GM19397 (cell line): ENCODE measurements around the gene PAFAH1B1.
"Not testable (repeated sequence)": the region's sequence is repeated elsewhere in the genome, so short reads cannot be mapped to it uniquely, and the experiment has no call there.

Experiments used
- ATAC-seq: cut with Tn5 transposase; IDR thresholded peaks from one replicate; pipeline ENCODE4 v1.9.1; 2021; ENCODE audit warnings: mild to moderate bottlenecking, moderate library complexity; ENCODE audit not compliant: unreplicated experiment

The PAFAH1B1 gene

DNA sequence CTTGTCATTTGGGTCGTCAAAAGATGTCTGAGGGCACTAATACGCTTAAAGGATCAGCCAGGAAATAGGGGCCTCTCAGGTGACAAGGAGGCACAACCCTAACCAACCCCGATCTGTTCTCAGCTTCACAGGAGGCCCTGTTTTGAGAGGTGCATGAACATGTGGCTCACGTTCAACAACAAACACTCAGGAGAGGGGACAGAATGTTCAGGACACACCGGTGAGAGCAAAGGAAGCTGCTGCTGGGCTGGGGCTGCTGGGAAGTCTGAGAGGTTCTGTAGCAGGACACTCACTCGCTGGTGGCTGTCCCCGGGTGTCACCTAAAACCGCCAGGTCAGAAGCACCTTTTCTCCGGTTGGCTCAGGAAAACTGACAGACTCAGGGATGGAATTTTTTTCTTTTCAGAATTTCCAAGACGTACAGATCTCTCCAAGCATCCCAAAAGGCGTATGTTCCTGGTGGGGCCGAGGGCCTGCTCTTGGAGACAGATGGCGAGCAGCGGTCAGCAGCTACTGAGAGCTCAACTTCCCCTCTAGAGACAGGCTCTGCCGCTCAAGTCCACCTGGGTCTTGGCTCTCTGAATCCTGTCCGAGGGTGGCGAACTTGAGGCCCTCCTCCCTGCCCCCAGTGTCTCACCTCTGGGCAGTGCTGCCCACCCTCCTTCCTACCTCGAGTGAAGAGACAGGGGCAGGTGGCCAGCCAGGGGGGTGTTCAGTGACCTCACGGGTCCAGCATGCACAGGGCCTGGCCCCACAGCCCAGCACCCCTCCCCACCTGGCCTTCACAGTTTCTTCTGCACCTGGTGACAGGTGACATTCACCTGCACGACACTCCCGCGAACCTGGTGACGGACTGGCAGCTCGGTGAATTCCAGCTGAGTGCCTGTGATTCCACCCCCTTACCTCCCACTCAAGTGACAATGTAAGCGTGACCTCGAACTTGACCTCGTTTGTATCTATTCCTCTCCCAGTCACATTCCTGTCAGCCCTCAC, 95.2 kb downstream of the PAFAH1B1 start:
- no peak for ATAC-seq

DNA sequence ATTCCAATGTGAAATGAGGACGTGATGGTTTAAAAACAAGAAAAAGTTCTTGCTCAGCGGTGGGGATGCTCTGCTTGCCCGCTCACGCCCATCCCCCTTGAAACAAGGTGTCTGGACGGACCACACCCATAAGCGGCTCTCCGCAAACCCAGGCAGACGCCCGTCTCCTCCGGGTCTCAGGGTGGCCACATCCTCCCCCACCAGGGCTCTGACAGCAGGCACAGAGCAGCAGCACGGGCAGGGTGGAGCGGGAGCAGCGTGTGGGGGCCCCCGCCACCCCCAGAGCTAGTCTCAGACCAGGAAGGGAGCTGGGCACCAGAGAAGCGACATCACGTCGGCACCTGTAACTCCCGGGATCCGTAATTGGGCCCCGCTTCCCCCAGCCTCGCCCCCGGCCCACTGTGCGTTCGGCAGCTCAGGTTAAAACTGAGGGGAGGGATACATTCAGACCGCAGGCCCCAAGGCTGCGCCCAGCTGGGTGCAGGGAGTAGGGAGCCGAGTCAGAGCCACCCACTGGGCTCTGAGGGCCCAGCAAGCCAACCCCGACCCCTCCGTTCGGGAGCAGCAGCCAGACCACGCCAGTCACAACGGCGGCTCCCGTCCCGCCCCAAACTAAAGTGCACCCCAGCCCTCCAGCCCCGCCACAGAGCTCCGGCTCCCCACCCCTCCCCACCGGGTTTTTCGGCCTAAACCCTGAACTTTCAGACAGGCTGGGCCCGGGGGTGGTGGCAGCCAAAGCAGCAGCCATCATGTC, 96.1 kb downstream of the PAFAH1B1 start:
- no peak for ATAC-seq

DNA sequence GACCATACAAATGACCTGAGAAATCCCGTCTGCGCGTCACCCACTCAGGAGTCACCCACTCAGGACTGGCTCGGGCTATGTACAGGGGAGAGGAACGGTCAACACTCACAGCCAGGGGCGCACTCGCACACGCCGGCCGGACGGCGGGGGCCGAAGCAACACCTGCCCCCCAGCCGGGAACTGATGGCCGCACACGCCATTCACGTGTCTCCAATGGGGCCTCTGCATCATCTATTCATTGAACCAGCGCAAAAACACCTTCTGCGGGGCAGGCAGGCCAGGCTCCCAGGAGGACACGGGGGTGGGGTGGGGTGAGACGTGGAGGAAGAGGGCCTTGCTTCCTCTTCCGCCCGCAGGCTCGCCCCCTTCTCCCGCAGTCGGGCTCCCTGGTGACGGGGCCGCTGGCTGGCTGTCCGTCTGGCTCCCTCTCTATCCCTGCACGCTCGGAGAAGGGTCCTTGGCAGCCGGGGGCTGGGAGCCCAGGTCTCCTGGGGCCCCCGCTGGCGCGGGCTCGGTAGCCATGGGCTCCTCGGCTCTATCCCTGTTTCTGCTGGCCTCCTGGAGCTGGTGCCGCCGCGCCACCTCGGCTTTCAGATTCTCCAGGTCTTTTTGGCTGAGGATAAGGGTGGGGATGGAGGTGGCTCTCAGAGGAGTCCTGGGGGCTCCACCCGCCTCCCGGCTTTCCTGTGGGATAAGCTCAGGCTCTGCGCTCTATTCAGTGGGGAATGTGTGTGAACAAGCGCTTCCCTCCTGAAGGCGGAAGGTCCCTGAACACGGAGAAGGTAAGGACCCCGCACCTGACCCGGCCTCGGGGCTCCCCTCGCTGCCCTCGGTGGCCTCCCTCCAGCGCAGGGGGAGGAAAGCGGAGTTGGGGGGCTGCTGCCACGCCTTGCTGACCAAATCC, 97.0 kb downstream of the PAFAH1B1 start:
- ATAC-seq, result no peak

DNA sequence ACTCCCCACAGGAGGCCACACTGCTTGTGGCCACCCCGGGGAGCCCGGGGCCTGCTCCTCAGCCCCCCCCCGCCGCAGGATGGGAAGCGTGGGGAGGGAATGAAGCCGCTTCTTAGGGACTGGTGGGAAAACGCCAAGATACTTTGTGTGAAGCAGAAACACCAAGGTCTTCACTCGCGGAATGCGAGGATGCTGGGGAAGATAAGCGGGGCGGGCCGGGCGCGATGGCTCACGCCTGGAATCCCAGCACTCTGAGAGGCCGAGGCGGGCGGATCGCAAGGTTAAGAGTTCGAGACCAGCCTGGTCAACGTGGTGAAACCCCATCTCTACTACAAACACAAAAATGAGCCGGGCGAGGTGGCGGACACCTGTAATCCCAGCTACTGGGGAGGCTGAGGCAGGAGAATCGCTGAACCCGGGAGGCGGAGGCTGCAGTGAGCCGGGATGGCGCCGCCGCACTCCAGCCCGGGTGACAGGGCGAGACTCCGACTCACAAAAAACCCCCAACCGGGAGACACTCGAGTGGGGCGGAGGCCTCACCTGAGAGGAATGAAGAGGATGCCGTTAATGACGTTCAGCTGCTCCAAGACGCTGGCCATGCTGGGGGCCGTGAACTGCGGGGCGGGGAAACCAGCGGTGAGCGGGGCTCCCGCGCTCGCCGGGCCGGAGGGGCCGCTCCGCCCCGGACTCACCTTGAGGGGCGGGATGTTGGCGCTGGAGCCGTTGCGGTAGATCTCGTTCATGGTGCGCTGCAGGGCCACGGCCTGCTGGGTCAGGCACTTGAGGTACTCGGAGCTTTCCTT, 97.8 kb downstream of the PAFAH1B1 start:
- ATAC-seq, result no peak

DNA sequence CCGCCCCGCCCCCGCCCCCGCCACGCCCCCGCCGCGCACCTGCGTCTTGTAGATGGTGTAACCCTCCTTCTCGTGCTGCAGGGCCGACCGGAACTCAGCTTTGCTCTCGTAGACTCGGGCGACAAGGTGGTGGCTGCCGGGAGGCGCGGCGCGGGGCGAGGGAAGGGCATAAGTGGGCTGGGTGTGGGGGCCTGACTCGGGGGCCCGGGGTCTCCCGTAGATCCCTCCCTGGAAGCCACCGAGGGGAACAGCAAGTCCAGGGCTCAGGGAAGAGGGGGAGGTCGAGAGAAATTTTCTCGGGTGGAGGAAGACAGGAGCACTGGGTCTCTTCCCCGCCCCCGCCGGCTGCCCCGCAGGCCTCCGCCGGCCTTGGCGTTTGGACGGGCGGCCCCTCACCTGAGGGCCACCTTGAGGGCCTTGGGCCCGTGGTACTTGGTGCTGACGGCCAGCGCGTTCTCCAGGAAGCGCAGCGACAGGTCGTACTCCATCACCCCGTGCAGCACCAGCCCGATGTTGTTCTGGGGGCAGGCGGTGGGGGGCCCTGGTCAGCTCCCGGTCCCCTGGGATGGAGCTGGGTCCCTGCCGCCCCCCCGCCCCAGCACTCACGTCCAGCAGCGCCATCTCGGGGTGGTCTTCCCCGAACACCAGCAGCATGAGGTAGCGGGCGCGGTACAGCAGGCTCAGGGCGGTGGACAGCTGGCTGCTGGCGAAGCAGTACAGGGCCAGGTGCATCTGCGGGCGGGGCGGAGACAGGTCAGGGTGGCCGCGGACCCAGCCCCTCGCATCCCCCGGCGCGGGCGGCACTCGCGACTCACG, 98.7 kb downstream of the PAFAH1B1 start:
- no peak for ATAC-seq

DNA sequence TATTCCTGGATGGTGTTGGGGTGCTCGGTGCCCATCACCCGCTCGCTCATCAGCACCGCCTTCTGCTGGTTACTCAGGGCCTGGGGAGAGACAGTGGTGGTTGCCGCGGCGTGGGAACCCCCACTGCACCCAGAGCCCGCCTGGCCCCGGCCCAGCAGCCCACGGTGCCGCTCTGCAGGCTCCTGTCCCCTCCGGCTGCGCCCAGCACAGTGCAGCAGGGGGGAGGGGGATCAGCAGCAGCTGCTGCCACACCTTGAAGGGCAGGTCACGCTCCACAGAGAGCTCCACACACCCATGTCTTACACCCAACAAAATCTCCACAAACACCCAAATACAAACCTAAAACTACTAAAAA, 99.3 kb downstream of the PAFAH1B1 start:
- no peak for ATAC-seq

DNA sequence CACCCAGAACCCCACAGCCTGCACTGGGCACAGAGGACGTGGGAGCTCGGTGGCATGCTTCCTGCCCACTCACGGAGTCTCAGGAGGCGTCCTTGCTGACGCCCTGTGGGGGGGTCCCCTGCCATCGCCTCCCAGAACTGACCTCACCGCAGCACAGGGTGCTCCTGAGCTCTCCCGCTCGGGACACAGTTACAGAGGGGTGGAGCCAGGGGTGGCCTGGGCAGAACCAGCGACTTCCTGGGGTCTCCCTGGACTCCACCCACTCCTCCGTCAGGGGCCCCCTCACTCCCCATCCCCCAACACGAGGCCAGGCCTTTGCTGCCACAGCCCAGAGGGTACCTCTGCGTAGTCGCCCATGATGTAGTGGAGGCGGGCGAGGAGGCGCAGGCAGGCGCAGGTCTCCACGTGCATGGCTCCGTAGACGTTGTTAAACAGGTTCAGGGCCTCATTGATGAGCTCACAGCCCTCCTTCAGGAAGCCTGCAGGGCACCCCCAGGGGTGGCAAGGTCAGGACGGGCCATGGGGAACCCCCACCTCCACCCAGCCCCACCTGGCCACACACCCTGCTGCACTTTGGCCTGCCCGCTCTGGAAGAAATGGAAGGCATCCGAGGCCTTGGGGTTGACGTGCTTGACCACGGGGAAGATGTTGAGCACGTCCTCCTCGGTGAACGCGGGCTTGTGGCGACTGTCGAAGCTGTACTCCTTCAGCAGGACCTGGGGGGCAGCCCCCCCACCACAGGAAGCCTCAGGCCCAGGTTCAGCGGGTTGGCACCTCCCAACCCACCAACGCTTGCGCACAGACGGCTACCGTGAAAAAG, 100.3 kb downstream of the PAFAH1B1 start:
- ATAC-seq, result no peak

DNA sequence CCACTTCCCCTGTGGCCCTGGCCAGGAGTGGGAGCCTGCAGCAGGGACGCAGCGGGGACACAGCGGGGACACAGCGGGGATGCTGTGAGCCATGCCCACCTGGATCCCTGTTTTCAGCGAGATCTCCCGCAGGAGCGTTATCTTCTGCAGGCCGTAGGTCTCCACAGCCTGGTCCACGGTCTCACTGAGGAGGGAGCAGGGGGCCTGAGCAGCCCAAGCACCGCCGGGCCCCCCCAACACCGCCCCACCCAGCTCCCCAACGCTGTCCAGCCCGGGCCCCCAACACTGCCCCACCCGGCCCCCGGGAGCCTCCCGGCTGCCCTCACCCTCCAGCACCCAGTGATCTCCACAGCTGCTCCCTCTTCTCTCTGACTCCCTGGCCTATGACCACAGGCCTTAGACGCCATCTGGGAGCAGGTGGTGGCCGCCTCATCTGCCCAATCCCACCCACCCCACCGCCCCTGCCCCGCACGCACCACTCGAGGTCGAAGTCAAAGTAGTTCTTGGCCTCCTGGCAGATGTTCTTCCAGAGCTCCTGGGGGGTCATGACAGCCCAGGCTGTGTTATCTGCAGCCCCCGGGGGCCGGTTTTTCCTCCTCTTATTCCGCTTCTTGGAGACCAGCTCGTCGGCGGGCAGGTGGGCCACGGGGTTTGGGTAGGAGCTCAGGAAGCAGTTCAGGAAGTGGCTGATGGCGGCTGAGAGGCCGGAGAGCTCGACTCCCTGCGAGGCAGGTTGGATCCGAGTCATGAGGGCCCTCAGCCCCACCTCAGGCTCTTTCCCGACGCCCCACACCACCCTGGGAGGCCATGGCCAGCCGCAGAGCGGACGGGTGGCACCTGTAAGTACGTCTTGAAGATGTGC, 101.2 kb downstream of the PAFAH1B1 start:
- no peak for ATAC-seq

DNA sequence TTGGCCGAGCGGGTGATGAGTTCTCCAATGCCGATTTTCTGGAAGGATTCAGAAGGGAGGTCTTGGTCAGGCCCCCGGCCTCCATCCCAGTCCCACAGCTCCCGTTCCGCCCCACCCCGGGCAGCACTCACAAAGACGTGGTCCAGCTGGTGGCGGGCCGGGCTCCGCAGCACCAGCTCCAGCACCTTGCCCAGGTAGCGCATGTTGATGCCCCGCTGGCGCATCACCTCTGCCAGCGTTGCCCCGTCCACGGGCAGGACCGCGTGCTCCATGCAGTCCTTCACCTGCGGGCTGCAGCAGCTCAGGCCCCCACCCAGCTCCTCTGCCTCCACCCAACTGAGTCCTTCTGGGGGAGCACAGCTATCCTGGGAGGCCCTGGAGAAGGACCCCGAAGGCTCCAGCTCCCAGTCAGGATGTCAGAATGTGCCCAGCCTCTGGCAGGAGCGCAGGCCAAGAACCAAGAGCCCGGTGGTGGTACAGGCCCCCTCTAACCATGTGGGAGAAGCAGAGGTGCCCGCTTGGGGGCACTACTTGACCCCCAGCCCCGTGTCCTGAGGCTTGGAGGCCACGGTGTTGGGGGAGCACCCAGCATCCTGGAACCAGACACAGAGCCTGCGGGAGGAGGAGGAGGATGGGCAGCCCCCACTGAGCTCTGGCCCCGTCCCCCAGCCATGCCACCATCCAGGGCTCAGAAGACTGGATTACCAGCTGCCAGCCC, 101.9 kb downstream of the PAFAH1B1 start:
- ATAC-seq, result no peak

DNA sequence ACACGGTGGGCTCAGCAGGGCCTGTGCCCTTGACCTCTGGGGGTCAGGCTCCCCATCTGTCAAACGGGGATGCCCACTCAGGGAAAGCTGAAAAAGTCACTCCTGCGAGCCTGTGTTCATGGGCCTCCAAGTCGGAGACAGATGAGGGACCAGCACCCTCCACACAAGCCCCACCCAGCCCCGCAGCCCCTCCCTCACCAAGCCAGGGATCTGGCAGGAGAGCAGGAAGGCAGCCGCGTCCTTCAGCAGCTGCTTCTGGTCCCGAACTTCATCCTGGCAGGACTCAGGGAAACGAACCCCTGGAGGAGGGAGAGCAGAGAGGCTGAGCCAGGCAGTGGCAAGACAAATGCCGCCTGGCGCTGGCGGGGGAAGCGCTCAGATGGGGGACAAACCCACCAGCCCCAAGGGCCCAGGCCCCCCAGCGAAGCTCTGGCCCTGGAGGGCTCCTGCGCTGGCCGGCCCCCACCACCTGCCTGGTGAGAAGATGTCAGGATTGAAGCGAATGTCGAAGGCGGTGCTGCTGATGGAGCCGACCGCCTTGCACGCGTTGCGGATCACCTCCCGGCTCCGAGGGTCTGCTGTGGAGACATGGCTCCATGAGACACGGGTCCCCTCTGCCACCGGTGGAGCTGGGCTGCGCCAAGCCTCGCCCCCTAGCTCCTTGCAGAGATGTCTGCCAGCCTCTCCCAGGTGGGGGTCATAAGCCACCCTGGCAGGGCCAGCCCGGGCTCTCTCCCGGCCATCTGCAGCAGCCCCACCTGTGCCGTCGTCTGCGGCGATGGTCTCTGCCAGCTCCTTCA, 102.7 kb downstream of the PAFAH1B1 start:
- no peak for ATAC-seq

DNA sequence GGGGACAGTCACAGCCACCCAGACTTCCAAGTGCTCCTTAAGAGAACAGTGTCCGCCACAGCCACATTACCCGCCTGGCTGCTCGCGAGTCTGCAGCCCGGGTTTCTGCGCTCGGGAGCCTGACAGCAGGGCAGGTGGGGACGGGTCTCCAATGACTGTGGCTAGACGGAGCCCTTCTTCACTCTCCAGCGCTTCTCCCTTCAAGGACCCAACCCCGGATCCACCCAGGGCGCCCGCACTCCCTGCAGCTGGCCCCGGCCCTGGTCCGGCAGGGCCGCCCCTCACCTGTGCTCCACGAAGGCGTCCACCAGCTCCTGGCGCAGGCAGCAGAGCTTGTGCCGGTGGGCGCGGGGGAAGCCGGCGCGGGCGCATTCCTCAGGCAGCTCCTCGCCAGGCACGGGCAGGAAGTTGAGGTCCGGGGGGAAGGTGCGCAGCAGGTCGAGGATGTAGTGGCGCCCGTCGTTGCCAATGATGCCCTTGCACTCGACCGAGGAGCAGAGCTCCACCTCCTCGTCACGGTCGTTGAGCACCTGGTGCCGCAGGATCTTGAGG, 104.2 kb downstream of the PAFAH1B1 start:
- ATAC-seq, result no peak

DNA sequence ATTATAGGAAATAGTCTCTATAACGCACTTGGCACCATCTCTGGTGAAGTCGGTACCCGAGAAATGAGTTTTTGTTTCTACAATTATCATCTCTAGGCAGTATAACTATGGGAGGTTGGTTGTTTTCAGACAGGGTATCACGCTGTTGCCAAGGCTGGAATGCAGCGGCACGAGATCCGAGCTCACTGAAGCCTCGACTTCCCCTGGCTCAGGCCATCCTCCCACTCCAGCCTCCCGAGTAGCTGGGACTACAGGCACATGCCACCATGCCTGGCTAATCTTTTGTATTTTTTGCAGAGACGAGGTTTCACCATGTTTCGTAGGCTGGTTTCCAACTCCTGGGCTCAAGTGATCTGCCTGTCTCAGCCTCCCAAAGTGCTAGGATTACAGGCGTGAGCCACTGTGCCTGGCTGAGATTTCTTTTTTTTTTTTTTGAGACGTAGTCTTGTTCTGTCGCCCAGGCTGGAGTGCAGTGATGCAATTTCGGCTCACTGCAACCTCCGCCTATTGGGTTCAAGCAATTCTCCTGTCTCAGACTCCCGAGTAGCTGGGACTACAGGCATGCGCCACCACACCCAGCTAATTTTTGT, 105.9 kb downstream of the PAFAH1B1 start:
- not testable (repeated sequence) for ATAC-seq

DNA sequence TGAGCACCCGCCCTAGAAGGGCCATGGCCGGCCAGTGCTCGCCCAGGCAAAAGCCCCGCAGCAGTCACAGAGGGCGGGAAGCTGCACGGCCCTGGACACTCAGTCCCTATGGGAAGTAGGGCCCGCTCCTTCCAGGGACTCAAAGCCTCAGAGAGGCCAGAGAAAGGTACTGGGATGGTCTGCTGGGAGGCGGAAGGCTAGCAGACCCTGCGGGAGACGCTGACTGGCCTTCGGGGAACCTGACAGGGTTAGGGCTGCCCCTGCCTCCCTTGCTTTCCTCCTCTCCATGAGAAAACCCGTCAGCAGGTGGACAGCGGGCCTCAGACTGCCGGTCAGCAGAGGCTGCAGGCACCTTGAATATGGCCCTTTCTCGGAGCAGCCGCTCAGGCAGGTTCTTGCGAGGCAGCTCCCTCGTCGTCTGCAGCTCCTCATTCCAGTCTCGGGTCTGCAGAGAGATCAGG, 106.6 kb downstream of the PAFAH1B1 start:
- no peak for ATAC-seq

DNA sequence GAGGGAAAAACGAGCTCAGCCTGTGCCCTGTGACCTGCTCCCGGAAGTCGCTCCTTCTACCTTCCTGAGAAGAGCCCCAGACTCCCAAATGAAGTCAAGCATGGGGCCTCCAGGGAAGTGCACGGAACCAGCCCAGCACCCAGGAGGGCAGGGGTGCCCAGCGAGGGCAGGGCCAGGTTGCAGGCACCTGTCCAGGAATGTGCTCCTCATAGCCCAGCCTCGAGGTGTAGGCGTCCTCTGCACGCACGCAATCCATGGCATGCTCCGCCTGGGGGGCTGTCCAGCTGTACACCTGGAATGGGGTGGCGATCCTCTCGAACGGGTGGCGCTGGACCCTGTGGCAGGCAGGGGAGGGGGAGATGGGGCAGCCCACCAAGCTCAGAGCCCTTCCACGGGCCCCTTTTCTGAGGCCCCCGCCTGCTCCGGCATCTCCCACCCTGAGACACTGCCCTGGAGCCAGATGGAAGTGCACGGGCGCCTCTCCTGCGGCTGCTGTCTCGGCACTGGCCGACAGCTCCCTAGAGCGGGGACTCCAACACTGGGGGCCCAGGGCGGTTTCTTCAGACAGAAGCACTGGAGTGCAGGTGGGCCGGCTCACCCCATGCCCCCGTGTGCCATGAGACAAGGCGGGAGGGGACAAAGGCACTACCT, 107.2 kb downstream of the PAFAH1B1 start:
- no peak for ATAC-seq
